B cell (primary cell): ENCODE measurements around the gene LYRM2.

ENCODE experiments used
- CTCF ChIP-seq: fragments of 200-600 bp; IDR thresholded peaks from one replicate; pipeline ENCODE4 v1.8.0; 2022; ENCODE audit warnings: antibody characterized with exemption, mild to moderate bottlenecking
- EZH2 ChIP-seq: IDR thresholded peaks from 2 replicates; pipeline ENCODE4 v1.6.1; 2012; ENCODE audit warnings: borderline replicate concordance, low read depth, mild to moderate bottlenecking, moderate library complexity, low read length; ENCODE audit not compliant: insufficient read depth, poor library complexity, severe bottlenecking

- no peak for TF ChIP-seq EZH2
- TF ChIP-seq CTCF = no peak
These were observed 42.5 kb downstream of the LYRM2 start for GRCh38 chr6:89596056-89596455.
